Uterus (tissue), 4 donors: ENCODE results near the gene FAM83D. TPM values are rescaled to one million over a fixed set of nuclear protein-coding genes. Genes with fewer than 3 reads are reported as not detected.
A peak's percentile ranks its signal among the peaks of the same experiment; 100 is the strongest.
"Not testable (repeated sequence)": the region's sequence is repeated elsewhere in the genome, so short reads cannot be mapped to it uniquely, and the experiment has no call there.

Experiments
- DNase-seq, 2 donors: peaks; one replicate each; pipeline ENCODE4 v3.0.0-alpha.2; 2019 to 2020
- H3K27ac ChIP-seq, 2 donors: fragments of 200-600 bp; sonication (generic); 1 replicate in 1 of 2; 2 replicates in 1 of 2; pipeline ENCODE4 v1.5.1; 2016 to 2018
- H3K27me3 ChIP-seq, 2 donors: fragments of 200-600 bp; sonication (generic); one replicate each; pipeline ENCODE4 v1.5.1; 2018 to 2019; ENCODE audit warnings: control low read depth in 1 of 2
- H3K36me3 ChIP-seq, 2 donors: fragments of 200-600 bp; sonication (generic); one replicate each; pipeline ENCODE4 v1.5.1; 2019; ENCODE audit warnings: control low read depth in 1 of 2
- H3K4me1 ChIP-seq, 2 donors: fragments of 200-600 bp; sonication (generic); one replicate each; pipeline ENCODE4 v1.5.1; 2018 to 2019; ENCODE audit warnings: control low read depth in 1 of 2
- H3K4me3 ChIP-seq, 2 donors: fragments of 200-600 bp; sonication (generic); 1 replicate in 1 of 2; 2 replicates in 1 of 2; pipeline ENCODE4 v1.5.1; 2018 to 2019; ENCODE audit warnings: mild to moderate bottlenecking in 1 of 2
- H3K9me3 ChIP-seq, 2 donors: fragments of 200-600 bp; sonication (generic); one replicate each; pipeline ENCODE4 v1.5.1; 2019; ENCODE audit warnings: control low read depth in 1 of 2
- CTCF ChIP-seq, 4 experiments: fragments of 200-600 bp in 2 of 4; fragments of 450-650 bp in 2 of 4; sonication (generic) in 2 of 4; IDR thresholded peaks; one replicate each; pipeline ENCODE4 v1.5.1; 2016 to 2019; ENCODE audit warnings: antibody characterized with exemption in 4 of 4, mild to moderate bottlenecking in 2 of 4, moderate library complexity in 1 of 4
- POLR2A ChIP-seq, 2 donors: fragments of 450-650 bp; IDR thresholded peaks; one replicate each; pipeline ENCODE4 v1.6.1; 2016; ENCODE audit warnings: antibody characterized with exemption in 2 of 2, mild to moderate bottlenecking in 1 of 2, moderate library complexity in 1 of 2
- intact Hi-C: fragments of 100-400 bp; cut with DNase I; formaldehyde crosslinking; loops from one replicate; pipeline ENCODE4 v1.15.1; 2023; ENCODE audit warnings: low total_unique reads
- total RNA-seq, 4 donors: library from RNA; depleted of rRNA in 3 of 4; stranded (reverse); fragments of >200 nt in 3 of 4; gene quantifications; one replicate each; pipeline versions ENCODE4 v1.1.0 to v1.2.4, GENCODE V29; 2014 to 2023
- donor health status: DM: yes; HTN: yes; CAD: no.

Gene FAM83D
- total RNA-seq, 4 donors from 2014 or later: 0.61 to 15.1 TPM; not detected in 2

- Histone ChIP-seq H3K4me3 (no peak overlapping the region), H3K27ac (peak overlapping the region in 1 of 2 donors; percentile 68), H3K36me3 (no peaks in the 10 kb centered on the region), H3K4me1 (peaks cover 4 to 14% of the 10 kb centered on the region in 2 donors), H3K9me3 (no peaks in the 10 kb centered on the region), H3K27me3 (no peaks in the 10 kb centered on the region)
- TF ChIP-seq POLR2A (IDR thresholded peaks at IDR 0.05) (no peak), CTCF (IDR thresholded peaks at IDR 0.05) (no peak)
- DNase-seq: no peak
- intact Hi-C loops: no loop called here
These were observed 61.6 kb downstream of the FAM83D start for GRCh38 chr20:38987777-38988176.

GRCh38 chr20:38990728-38991127 is 64.5 kb downstream of the FAM83D start:
- Histone ChIP-seq H3K4me3 (no peak overlapping the region), H3K4me1 (peaks cover 4 to 5% of the 10 kb centered on the region in 2 donors), H3K9me3 (no peaks in the 10 kb centered on the region), H3K27me3 (no peaks in the 10 kb centered on the region), H3K27ac (no peak overlapping the region), H3K36me3 (no peaks in the 10 kb centered on the region)
- intact Hi-C loops: no loop called here
- no peak for TF ChIP-seq CTCF (IDR thresholded peaks at IDR 0.05)
- no peak for TF ChIP-seq POLR2A (IDR thresholded peaks at IDR 0.05)
- no peak for DNase-seq

GRCh38 chr20:38991814-38992704 is 65.8 kb downstream of the FAM83D start:
- Histone ChIP-seq H3K27ac (no peak overlapping the region), H3K4me3 (no peak overlapping the region), H3K4me1 (no peaks in the 10 kb centered on the region), H3K36me3 (no peaks in the 10 kb centered on the region), H3K9me3 (no peaks in the 10 kb centered on the region), H3K27me3 (no peaks in the 10 kb centered on the region)
- TF ChIP-seq CTCF (IDR thresholded peaks at IDR 0.05): no peak
- TF ChIP-seq POLR2A (IDR thresholded peaks at IDR 0.05): no peak
- intact Hi-C loops: no loop called here
- no peak for DNase-seq

- Histone ChIP-seq H3K27me3 (no peaks in the 10 kb centered on the region), H3K9me3 (no peaks in the 10 kb centered on the region), H3K27ac (no peak overlapping the region), H3K4me3 (no peak overlapping the region), H3K4me1 (no peaks in the 10 kb centered on the region), H3K36me3 (no peaks in the 10 kb centered on the region)
- DNase-seq: no peak
- intact Hi-C loops: no loop called here
- TF ChIP-seq CTCF (IDR thresholded peaks at IDR 0.05): no peak
- no peak for TF ChIP-seq POLR2A (IDR thresholded peaks at IDR 0.05)
These were observed 69.4 kb downstream of the FAM83D start for GRCh38 chr20:38995536-38996044.

- H3K27ac ChIP-seq, H3K36me3 ChIP-seq, H3K9me3 ChIP-seq, intact Hi-C loops, H3K4me3 ChIP-seq, H3K4me1 ChIP-seq, H3K27me3 ChIP-seq, DNase-seq: not testable (repeated sequence)
These were observed 70.6 kb downstream of the FAM83D start for GRCh38 chr20:38996866-38997265.
